HG03457 (cell line): ENCODE measurements around the gene SEMA4C.

Source experiments
- ATAC-seq: cut with Tn5 transposase; IDR thresholded peaks from one replicate; pipeline ENCODE4 v1.9.1; 2021; ENCODE audit warnings: moderate number of reproducible peaks; ENCODE audit not compliant: unreplicated experiment

Gene SEMA4C

DNA sequence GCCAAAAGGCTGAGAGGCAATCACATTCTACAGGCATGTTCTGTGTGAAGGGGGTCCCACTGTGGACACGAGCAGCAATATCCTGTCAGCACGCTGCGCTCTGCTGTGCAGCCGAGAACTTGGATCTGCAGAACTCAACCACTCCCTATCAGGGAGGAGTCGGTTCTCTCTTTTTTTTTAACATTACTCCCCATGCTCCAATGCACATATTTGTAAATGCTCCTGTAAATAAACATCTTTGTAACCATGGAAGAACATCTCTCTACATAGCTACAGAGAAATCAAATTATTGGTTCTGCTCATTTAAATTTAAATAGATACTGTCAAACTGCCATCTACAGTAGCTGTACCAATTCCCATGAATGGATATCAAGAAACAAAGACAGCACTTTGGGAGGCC, 23.1 kb downstream of the SEMA4C start:
- no peak for ATAC-seq

DNA sequence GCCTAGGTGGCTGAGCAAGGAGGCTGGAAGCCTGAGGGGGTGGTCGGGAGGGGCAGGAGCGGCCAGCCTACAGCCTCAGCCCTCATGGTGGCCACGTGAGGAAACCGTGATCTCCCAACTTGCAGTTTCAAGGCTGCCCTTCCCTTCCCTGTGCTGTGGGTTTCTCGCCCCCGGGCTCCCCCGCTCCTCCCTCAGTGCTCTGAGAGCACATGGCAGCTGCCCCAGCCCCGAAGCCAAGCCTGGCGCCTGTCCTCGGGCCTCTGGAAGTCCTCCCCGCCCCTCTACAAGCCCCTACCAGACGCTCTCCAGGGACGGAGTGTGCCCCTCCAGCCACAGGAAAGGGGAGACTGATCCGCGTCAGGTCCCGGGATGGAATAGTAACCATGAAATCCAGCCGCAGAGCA, 25.5 kb downstream of the SEMA4C start:
- no peak for ATAC-seq

- ATAC-seq: no peak
Measured at GRCh38 chr2:96843538-96844268, 26.2 kb downstream of the SEMA4C start, which contains the start of gene ANKRD23. TSS of gene ANKRD23 (minus strand) at chr2:96844021. CDS start at chr2:96843992, 29 bp downstream.

DNA sequence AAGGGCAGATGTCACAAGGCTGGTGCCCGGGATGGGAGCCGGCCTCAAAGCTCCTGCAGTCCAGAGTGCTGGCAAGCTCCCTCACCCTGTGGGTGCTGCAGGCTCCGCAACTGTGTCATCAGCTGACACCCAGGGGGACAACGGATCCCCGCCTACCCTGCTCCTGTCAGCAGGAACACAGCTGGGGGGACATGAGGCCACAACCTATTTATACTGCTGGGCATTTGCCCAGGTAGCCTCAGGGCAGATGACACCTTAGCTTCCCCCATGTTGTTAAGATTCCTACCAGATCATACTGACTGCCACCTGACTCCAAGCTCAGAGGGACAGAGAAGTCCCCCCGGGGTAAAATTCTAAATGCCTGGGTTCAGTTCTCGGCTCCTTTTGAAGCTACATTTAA, 27.3 kb downstream of the SEMA4C start:
- ATAC-seq: no peak

- no peak for ATAC-seq
Measured at GRCh38 chr2:96841701-96842495, 28.0 kb downstream of the SEMA4C start.

- no peak for ATAC-seq
Measured at GRCh38 chr2:96839875-96840850, 29.7 kb downstream of the SEMA4C start.

GRCh38 chr2:96839293-96839874, 30.5 kb downstream of the SEMA4C start:
- no peak for ATAC-seq

GRCh38 chr2:96838345-96839292, 31.3 kb downstream of the SEMA4C start:
- ATAC-seq: no peak

GRCh38 chr2:96837575-96837974, 32.3 kb downstream of the SEMA4C start:
- ATAC-seq: no peak

DNA sequence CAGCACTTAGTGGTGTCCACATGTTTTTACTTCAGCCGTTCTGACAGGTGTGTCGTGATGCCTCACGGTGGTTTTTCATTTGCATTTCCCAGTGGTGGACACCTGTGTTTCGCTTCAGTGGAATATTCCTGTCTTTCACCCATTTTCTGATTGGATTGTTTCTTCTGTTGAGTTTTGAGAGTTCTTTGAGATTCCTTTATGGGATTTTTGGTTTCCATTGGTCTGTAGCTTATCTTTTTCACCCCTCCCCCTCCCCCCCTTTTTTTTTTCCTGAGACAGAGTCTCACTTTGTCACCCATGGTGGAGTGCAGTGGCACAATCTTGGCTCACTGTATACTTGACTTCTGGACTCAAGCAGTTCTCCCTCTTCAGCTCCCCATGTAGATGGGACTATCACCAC, 34.0 kb downstream of the SEMA4C start:
- no peak for ATAC-seq

- no peak for ATAC-seq
Measured at GRCh38 chr2:96832754-96833507, 36.9 kb downstream of the SEMA4C start.

DNA sequence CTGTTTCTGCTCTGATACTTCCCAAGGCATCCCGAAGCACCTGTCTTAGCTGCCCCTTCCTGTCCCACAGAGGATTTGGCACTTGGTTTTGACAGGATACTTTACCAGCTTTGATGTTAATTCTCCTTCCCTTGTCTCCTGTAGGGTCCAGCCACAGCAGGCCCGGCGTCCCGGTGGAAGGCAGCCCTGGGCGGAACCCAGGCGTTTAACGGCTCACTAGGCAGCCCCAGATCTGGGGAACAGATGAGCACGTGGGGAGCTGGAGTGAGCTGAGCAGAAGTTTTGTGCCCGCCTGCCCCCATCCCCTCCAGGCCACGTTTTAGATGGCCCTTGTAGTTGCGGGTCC, 37.5 kb downstream of the SEMA4C start:
- ATAC-seq: no peak

DNA sequence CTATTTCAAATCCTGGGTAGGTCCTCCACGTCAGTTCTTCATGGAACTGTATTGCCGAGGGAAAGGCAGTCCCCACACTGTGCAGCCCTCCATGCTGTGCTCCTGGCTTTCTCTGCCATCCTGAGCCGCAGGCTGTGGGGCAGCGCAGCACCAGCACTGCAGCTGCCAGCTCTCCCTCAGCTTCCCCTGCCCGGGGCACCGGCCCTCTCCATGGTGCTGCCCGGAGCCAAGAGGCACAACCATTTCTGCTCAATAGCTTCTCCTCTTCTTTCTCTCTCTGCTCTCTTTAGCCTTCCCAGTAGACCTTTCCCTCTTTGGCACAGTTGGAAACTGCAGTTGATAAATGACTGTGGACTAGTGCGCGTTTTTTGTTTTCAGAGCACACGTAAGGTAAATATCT, 38.2 kb downstream of the SEMA4C start:
- no peak for ATAC-seq

DNA sequence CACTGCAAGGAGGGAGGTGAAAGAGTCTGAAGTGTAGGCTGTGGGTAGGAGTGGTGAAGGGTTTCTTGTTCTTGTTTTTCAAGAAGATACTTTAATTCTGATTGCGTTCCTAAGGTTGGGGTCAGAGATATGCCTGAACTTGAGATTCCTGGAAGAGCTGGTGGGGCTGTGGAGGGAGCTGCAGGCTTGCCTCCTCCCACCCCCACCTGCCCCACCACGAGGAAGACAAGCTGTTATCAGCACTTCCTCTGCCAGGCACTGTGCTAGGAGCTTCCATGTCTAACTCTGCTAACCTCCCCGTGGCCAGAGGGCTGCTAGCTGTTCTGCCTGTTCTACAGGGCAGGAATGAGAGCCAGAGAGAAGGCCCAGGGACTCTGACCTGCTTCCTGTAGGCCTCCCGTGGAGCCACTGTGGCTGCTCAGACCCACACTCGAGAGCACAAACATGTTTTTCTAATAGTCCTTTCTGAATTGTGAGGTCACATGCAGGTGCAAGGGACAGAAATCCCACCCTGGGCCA, 39.8 kb downstream of the SEMA4C start:
- no peak for ATAC-seq

DNA sequence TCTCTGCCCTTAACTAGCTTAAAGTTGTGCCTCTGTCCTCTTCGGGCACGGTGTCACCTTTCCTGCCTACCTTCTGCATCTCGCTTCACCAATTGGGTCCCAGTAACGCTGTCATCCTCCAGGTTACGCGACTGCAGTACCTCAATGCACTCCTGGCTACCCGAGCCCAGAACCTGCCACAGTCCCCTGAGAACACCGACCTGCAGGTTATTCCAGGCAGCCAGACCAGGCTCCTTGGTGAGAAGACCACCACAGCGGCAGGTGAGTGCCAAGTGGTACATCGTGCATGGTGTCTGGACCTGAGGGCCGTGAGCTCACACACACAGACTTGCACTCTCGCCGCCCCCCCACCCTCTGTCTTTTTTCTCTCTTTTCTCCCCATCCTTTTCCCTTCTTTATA, 41.0 kb downstream of the SEMA4C start:
- ATAC-seq: no peak

DNA sequence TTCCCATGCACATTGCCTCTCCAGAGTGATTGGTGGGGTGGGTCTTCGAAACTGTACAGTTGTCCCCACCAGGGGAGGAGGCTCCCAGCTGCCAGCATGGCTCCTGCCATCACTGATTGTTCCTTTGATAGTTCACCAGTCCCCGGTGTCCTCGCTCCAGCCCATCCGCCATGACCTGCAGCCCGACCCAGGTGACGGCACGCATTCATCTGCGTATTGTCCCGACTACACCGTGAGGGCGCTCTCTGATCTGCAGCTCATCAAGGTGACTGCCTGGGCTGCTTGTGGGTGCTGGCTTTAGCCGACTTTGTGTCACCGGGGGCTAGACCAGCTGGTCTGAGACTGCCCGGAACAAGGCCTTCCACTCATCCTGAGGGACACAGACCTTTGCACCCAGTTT, 41.4 kb downstream of the SEMA4C start:
- no peak for ATAC-seq

GRCh38 chr2:96826546-96827278, 43.2 kb downstream of the SEMA4C start:
- no peak for ATAC-seq

DNA sequence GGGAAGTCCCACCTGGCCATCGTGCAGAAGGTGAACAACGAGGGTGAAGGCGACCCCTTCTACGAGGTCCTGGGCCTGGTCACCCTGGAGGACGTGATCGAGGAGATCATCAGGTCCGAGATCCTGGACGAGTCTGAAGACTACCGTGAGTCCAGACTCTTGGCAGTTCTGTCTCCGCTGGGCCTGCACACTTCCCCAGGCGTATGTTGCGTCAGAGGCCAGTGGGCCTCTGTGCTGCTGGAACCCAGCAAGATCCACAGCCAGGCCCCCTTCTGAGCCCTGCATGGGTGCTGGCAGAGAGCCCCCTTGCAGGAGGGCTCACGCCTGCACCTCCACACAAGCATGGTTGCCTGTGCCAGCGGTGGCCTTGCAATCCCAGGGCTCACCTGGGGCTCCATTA, 44.8 kb downstream of the SEMA4C start:
- no peak for ATAC-seq
